CD4-positive, alpha-beta memory T cell (primary cell): ENCODE data around the gene FASTK. TPM values are rescaled to one million over a fixed set of nuclear protein-coding genes. Genes with fewer than 3 reads are reported as not detected.

Experiments
- CTCF ChIA-PET: fragments of 350-600 bp; sonication (Branson Sonifier 250); formaldehyde crosslinking; loops from one replicate; lab custom pipeline; 2021; ENCODE audit warnings: inconsistent platforms; ENCODE audit not compliant: partially characterized antibody; lab: Charles Lee
- POLR2A ChIA-PET: fragments of 350-600 bp; sonication (Branson Sonifier 250); formaldehyde crosslinking; loops from one replicate; lab custom pipeline; 2021; ENCODE audit not compliant: partially characterized antibody; lab: Charles Lee
- DNase-seq, 5 donors: peaks; one replicate each; pipeline versions ENCODE4 v3.0.0 to v3.0.0-alpha.2; 2020 to 2022; ENCODE audit warnings: mixed read lengths in 1 of 5
- H3K27ac ChIP-seq: one replicate; pipeline ENCODE4 v1.7.0; 2013; ENCODE audit warnings: low read depth, low read length
- H3K27me3 ChIP-seq: 2 replicates; pipeline ENCODE4 v1.7.0; 2013; ENCODE audit warnings: mild to moderate bottlenecking, low read length, moderate library complexity; ENCODE audit not compliant: insufficient read depth
- H3K36me3 ChIP-seq: 2 replicates; pipeline ENCODE4 v1.7.0; 2013; ENCODE audit warnings: mild to moderate bottlenecking, low read length, moderate library complexity; ENCODE audit not compliant: insufficient read depth
- H3K4me1 ChIP-seq: 2 replicates; pipeline ENCODE4 v1.7.0; 2013; ENCODE audit warnings: mild to moderate bottlenecking, low read length, moderate library complexity; ENCODE audit not compliant: insufficient read depth
- H3K4me3 ChIP-seq, 2 donors: one replicate each; pipeline ENCODE4 v1.7.0; 2013; ENCODE audit warnings: low read length in 2 of 2, mild to moderate bottlenecking in 1 of 2
- H3K9me3 ChIP-seq, 2 donors: one replicate each; pipeline ENCODE4 v1.7.0; 2013; ENCODE audit warnings: low read length in 2 of 2, control low read depth in 1 of 2; ENCODE audit not compliant: control insufficient read depth in 1 of 2
- H3K27ac Mint-ChIP-seq, 7 donors: one replicate each; pipeline ENCODE4 v1.8.0; 2020 to 2021; ENCODE audit warnings: mixed read lengths in 7 of 7, mild to moderate bottlenecking in 6 of 7, inconsistent platforms in 3 of 7, moderate library complexity in 3 of 7
- H3K27me3 Mint-ChIP-seq, 2 donors: one replicate each; pipeline ENCODE4 v1.8.0; 2020 to 2021; ENCODE audit warnings: mixed read lengths in 2 of 2
- H3K36me3 Mint-ChIP-seq, 2 donors: one replicate each; pipeline ENCODE4 v1.8.0; 2020 to 2021; ENCODE audit warnings: mixed read lengths in 2 of 2, inconsistent platforms in 1 of 2, mild to moderate bottlenecking in 1 of 2
- H3K4me1 Mint-ChIP-seq, 4 donors: one replicate each; pipeline ENCODE4 v1.8.0; 2020 to 2021; ENCODE audit warnings: mixed read lengths in 4 of 4, mild to moderate bottlenecking in 1 of 4
- H3K4me3 Mint-ChIP-seq, 8 donors: one replicate each; pipeline ENCODE4 v1.8.0; 2020 to 2021; ENCODE audit warnings: mixed read lengths in 8 of 8, mild to moderate bottlenecking in 7 of 8, moderate library complexity in 6 of 8, inconsistent platforms in 3 of 8
- H3K9me3 Mint-ChIP-seq, 8 donors: one replicate each; pipeline ENCODE4 v1.8.0; 2020 to 2021; ENCODE audit warnings: mixed read lengths in 8 of 8, mild to moderate bottlenecking in 5 of 8, inconsistent platforms in 3 of 8, moderate library complexity in 1 of 8
- intact Hi-C: fragments of 100-400 bp; cut with micrococcal nuclease; formaldehyde crosslinking; loops from one replicate; pipeline ENCODE4 v1.15.1; 2023
- polyA plus RNA-seq, 2 donors: library from polyadenylated mRNA; unstranded; fragments of 300-500 nt; fragmentation: Illumina TruSeq; gene quantifications; one replicate each; pipeline ENCODE4 v1.2.3, GENCODE V29; 2021
- total RNA-seq, 2 experiments: library from RNA; stranded (reverse); gene quantifications; one replicate each; pipeline ENCODE4 v1.2.3, GENCODE V29; 2021

The FASTK gene
- total and polyA plus RNA-seq, 4 experiments from 2014 or later: 51.2 to 126 (median 92.5) TPM

DNA sequence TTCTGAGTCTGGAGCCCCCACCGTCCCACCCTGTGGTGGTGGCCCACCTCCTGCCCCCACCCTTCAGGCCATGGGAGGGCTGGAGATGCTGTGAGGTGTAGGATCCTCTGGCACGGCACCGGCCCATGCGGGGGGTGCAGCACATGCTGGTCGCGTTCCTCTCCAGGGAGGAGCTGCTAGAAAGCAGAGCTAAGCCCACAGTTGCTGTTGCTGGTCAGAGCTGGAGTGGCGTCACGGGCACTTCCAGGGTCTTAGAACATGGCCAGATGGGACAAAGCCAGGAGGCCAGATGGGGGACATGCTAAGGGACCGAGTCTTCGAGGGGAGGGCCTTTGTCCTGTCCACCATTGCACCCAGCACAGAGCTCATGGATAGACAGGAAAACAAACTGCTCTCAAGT lies 27.3 kb upstream of the FASTK start:
- ChIA-PET CTCF (interaction anchor here (0.8 to 7.8 kb wide), 9 partner anchors 9 to 210 kb away, joined by 3 to 67 read pairs (median 8); partner anchors contain the start of gene ABCB8), POLR2A (interaction anchor here (1.5 kb wide), 1 partner anchor 9 kb away, joined by 6 read pairs; no protein-coding TSS in a partner anchor)
- intact Hi-C loops: no loop called here
- Histone ChIP-seq H3K4me3 (no peak overlapping the region), H3K4me1 (peaks cover 5% of the 10 kb centered on the region), H3K27ac (no peak overlapping the region), H3K27me3 (no peaks in the 10 kb centered on the region), H3K36me3 (no peaks in the 10 kb centered on the region), H3K9me3 (no peaks in the 10 kb centered on the region)
- H3K27me3 Mint-ChIP-seq: no peaks in the 10 kb centered on the region
- H3K9me3 Mint-ChIP-seq: no peaks in the 10 kb centered on the region
- H3K36me3 Mint-ChIP-seq: no peaks in the 10 kb centered on the region
- peaks cover 0 to 7% (median 3%) of the 10 kb centered on the region in 4 donors for H3K4me1 Mint-ChIP-seq
- DNase-seq: peak in 1 of 5 donors; percentile 22
- H3K27ac Mint-ChIP-seq: no peak overlapping the region
- no peak overlapping the region for H3K4me3 Mint-ChIP-seq

DNA sequence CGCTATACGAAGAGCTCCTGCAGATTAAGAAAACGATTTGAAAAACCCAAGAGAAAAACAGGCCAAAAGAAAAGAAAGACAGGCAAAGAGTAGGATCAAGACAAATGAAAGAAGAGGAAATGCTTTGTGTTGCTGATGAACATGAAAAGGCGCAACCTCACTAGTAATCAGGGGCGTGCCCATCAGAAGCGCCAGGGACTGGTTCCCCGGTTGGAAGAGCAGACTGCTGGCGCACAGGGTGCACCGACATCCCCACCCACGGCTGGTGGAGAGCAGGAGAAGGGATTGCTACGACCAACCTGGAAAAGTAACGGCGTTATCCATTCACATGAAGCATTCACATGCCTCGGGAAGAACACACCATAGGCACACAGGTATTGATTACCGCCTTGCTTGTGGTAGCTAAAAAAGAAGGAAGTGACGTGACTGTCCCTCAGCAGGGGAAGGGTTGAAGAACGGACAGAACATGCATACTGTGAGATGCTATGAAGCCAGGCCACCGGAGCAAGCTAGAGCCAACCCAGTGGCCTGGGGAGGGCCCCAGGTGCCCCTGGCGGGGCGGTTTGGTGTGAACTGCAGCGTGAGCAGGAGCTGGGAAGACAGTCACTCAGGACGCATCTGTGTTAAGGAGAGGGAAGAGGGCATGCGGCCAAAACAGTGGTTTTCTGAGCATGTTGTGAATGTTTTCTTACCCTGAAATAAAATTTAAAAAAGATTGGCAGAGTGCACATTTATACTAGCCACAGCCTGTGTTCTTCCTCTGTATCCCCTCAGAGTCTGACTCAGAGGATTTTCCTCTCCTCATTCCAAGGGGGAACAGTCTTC lies 24.0 kb upstream of the FASTK start:
- no peak overlapping the region for H3K27ac ChIP-seq
- no peaks in the 10 kb centered on the region for H3K9me3 ChIP-seq
- Mint-ChIP-seq H3K4me3 (no peak overlapping the region), H3K36me3 (no peaks in the 10 kb centered on the region), H3K4me1 (no peaks in the 10 kb centered on the region), H3K9me3 (no peaks in the 10 kb centered on the region), H3K27ac (no peak overlapping the region), H3K27me3 (no peaks in the 10 kb centered on the region)
- no peaks in the 10 kb centered on the region for H3K27me3 ChIP-seq
- peak in 1 of 5 donors; percentile 17 for DNase-seq
- intact Hi-C loops: no loop called here
- H3K4me1 ChIP-seq: no peaks in the 10 kb centered on the region
- CTCF ChIA-PET: interaction anchor here (1.4 kb wide), 1 partner anchor 142 kb away, joined by 3 read pairs; no protein-coding TSS in a partner anchor
- no peaks in the 10 kb centered on the region for H3K36me3 ChIP-seq
- POLR2A ChIA-PET: no interaction called here
- H3K4me3 ChIP-seq: no peak overlapping the region

DNA sequence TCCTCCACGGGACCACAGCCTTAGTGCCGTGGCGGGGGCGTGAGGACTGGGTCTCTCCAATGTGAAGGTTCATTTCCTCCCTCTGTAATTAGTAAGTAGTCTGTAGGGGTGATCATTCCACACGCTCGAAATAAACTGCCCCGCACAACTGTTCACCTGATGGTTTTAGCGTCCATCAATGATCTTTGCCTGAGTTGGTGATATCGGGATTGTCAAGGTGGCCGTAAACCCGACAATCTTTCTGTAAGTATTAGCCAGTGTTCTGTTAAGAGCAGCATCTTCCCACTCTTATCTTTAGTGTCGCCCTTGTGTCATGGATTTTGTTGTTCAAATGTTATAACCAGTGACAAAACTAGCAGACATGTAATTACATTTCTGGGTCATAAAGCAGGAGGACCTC lies 23.4 kb upstream of the FASTK start:
- peak overlapping the region in 1 of 7 donors; percentile 5 for H3K27ac Mint-ChIP-seq

DNA sequence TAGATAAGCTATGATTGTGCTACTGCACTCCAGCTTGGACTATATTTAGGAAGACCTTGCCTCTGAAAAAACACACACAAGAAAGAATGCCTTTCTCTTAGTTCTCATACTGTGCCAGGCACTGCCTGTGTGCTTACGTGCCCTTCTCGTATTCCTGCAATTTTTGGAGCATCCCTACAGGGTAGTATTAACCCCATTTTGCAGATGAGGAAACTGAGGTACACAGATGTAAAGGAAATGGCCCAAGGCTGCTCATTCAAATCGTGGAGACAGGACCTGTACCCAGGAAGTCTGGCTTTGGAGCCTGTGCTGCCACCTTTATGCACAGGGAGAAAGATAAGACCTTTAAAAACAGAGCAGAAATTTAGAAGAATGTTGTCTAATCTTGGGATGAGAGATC lies 22.4 kb upstream of the FASTK start:
- Mint-ChIP-seq H3K9me3 (no peaks in the 10 kb centered on the region), H3K4me3 (no peak overlapping the region), H3K27me3 (no peaks in the 10 kb centered on the region), H3K27ac (no peak overlapping the region), H3K36me3 (no peaks in the 10 kb centered on the region), H3K4me1 (no peaks in the 10 kb centered on the region)
- H3K4me3 ChIP-seq: no peak overlapping the region
- no peaks in the 10 kb centered on the region for H3K27me3 ChIP-seq
- H3K36me3 ChIP-seq: no peaks in the 10 kb centered on the region
- POLR2A ChIA-PET: no interaction called here
- CTCF ChIA-PET: interaction anchor here (0.7 to 1.3 kb wide), 4 partner anchors 9 to 140 kb away, joined by 3 to 5 read pairs (median 4); no protein-coding TSS in a partner anchor
- H3K27ac ChIP-seq: no peak overlapping the region
- intact Hi-C loops: no loop called here
- peak in 1 of 5 donors; percentile 16 for DNase-seq
- no peaks in the 10 kb centered on the region for H3K4me1 ChIP-seq
- H3K9me3 ChIP-seq: no peaks in the 10 kb centered on the region

More for the DNA sequence above, 23.4 kb upstream of the FASTK start:
- Mint-ChIP-seq H3K27me3 (no peaks in the 10 kb centered on the region), H3K4me3 (no peak overlapping the region), H3K9me3 (no peaks in the 10 kb centered on the region), H3K36me3 (no peaks in the 10 kb centered on the region), H3K4me1 (no peaks in the 10 kb centered on the region)
- DNase-seq: no peak
- Histone ChIP-seq H3K4me3 (no peak overlapping the region), H3K27me3 (no peaks in the 10 kb centered on the region), H3K27ac (no peak overlapping the region), H3K9me3 (no peaks in the 10 kb centered on the region), H3K4me1 (no peaks in the 10 kb centered on the region), H3K36me3 (no peaks in the 10 kb centered on the region)
- POLR2A ChIA-PET: no interaction called here
- intact Hi-C loops: no loop called here
- CTCF ChIA-PET: interaction anchor here (0.8 kb wide), 1 partner anchor 222 kb away, joined by 3 read pairs; no protein-coding TSS in a partner anchor

DNA sequence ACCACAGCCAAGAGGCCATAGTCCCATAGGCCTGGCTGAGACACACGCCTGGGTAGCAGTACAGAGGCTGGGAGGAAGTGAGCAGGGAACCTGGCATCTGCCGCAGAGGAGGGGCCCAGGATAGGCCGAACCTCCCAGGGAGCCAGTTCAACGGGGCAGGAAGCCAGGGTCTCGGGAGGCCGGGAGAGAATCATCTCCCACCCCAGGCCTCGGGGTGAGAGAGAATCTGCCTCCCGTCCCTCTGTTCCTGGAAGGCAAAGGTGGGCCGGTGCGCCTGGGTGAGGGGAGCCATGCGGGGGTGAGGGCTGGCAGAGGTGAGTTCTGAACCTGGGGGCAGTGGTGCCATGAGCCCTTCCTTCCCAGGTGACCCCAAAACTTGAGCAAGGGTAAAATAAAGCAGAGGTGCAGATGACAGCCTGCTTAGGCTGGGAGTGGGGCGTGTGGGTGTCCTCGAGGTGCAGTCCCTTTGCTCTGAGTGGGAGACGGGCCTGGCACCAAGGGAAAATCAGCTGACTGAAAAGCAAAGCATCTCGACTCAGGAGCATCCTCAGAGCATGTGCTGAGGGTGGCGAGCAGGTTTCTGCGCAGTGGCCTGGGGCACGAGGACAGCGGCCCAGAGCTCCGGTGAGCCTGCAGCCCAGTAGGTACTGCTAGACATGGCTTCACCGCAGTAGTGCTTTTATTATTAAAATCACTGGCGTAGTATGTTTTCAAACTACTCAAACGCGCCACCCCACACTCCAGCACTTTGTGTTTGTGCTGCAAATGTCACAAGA lies 21.2 kb upstream of the FASTK start:
- Mint-ChIP-seq H3K4me3 (no peak overlapping the region), H3K4me1 (no peaks in the 10 kb centered on the region), H3K27ac (no peak overlapping the region), H3K36me3 (no peaks in the 10 kb centered on the region), H3K9me3 (no peaks in the 10 kb centered on the region), H3K27me3 (no peaks in the 10 kb centered on the region)
- intact Hi-C loops: no loop called here
- DNase-seq: peak in 1 of 5 donors; percentile 31
- CTCF ChIA-PET: interaction anchor here (1.3 kb wide), 1 partner anchor 22 kb away, joined by 4 read pairs; no protein-coding TSS in a partner anchor
- POLR2A ChIA-PET: interaction anchor here (0.6 kb wide), 1 partner anchor 39 kb away, joined by 3 read pairs; no protein-coding TSS in a partner anchor
- Histone ChIP-seq H3K4me1 (no peaks in the 10 kb centered on the region), H3K27ac (no peak overlapping the region), H3K27me3 (no peaks in the 10 kb centered on the region), H3K4me3 (no peak overlapping the region), H3K36me3 (no peaks in the 10 kb centered on the region), H3K9me3 (no peaks in the 10 kb centered on the region)

DNA sequence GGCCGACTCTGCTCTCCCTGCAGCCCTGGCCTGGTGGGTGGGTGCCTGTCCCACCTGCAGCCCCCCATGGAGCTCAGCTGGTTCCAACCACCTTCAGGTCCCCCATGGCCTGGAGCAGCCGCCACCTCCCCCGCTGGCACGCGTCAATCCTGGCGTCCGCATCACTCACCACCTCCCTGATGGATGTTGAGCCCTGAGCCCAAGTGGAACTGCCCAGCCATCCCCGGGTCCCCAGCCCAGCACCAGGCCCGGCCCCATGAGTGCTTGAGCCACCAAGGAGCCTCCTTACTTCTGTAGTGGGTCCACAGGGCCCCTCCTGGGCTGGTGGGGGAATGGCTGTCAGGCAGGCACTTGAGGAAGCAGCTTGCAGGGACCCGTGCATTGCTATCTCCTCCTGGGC lies 20.3 kb upstream of the FASTK start:
- Mint-ChIP-seq H3K9me3 (no peaks in the 10 kb centered on the region), H3K27me3 (no peaks in the 10 kb centered on the region), H3K4me1 (peaks cover 0 to 3% (median 2%) of the 10 kb centered on the region in 4 donors), H3K36me3 (no peaks in the 10 kb centered on the region), H3K27ac (no peak overlapping the region), H3K4me3 (no peak overlapping the region)
- Histone ChIP-seq H3K9me3 (no peaks in the 10 kb centered on the region), H3K4me3 (no peak overlapping the region), H3K36me3 (no peaks in the 10 kb centered on the region), H3K27ac (no peak overlapping the region), H3K4me1 (peaks cover 2% of the 10 kb centered on the region), H3K27me3 (no peaks in the 10 kb centered on the region)
- ChIA-PET POLR2A (no interaction called here), CTCF (interaction anchor here (0.9 kb wide), 1 partner anchor 11 kb away, joined by 3 read pairs; no protein-coding TSS in a partner anchor)
- intact Hi-C loops: no loop called here
- DNase-seq: peak in 1 of 5 donors; percentile 28
